Measurements from ENCODE around the gene NRXN2.

Gene NRXN2

GRCh38 chr11:64743591-64744543 lies 20.9 kb upstream of the NRXN2 start, which contains the start of gene RASGRP2:
RASGRP2 (minus strand) TSS chr11:64744142; CDS start chr11:64742866, 1,276 bp downstream.
- peak; percentile 76 for DNase-seq (ENCODE audit: low spot score)

GRCh38 chr11:64742889-64743590 lies 20.0 kb upstream of the NRXN2 start:
- peak; percentile 92 for DNase-seq (ENCODE audit: low spot score)

GRCh38 chr11:64742087-64742888 lies 19.3 kb upstream of the NRXN2 start:
- DNase-seq (ENCODE audit: low spot score) = peak; percentile 69

- DNase-seq (ENCODE audit: low spot score) = no peak
Measured at GRCh38 chr11:64741375-64742086, 18.5 kb upstream of the NRXN2 start.

- no peak for DNase-seq (ENCODE audit: low spot score)
Measured at GRCh38 chr11:64739871-64740270, 16.9 kb upstream of the NRXN2 start.

- no peak for DNase-seq (ENCODE audit: low spot score)
Measured at GRCh38 chr11:64736654-64737053, 13.7 kb upstream of the NRXN2 start.

- DNase-seq (ENCODE audit: low spot score) = no peak
Measured at GRCh38 chr11:64735725-64736259, 12.8 kb upstream of the NRXN2 start.

GRCh38 chr11:64734811-64735724 lies 12.1 kb upstream of the NRXN2 start:
- DNase-seq (ENCODE audit: low spot score) = no peak

GRCh38 chr11:64731601-64732000 lies 8.6 kb upstream of the NRXN2 start:
- DNase-seq (ENCODE audit: low spot score) = no peak

- no peak for DNase-seq (ENCODE audit: low spot score)
Measured at GRCh38 chr11:64729851-64730382, 6.9 kb upstream of the NRXN2 start.

- DNase-seq (ENCODE audit: low spot score) = no peak
Measured at GRCh38 chr11:64728757-64729365, 5.9 kb upstream of the NRXN2 start.

GRCh38 chr11:64726867-64727530 lies 4.0 kb upstream of the NRXN2 start:
- DNase-seq (ENCODE audit: low spot score) = no peak

- DNase-seq (ENCODE audit: low spot score) = no peak
Measured at GRCh38 chr11:64726211-64726641, 3.2 kb upstream of the NRXN2 start.

GRCh38 chr11:64724863-64725532 lies 2.0 kb upstream of the NRXN2 start:
- DNase-seq (ENCODE audit: low spot score) = no peak

GRCh38 chr11:64723907-64724862 lies 1.2 kb upstream of the NRXN2 start:
- DNase-seq (ENCODE audit: low spot score) = no peak

- DNase-seq (ENCODE audit: low spot score) = no peak
Measured at GRCh38 chr11:64722141-64723065, 594 bp downstream of the NRXN2 start.

Data from hepatic stellate cell (primary cell).